GM10248 (cell line): ENCODE results near the gene HGFAC.

ENCODE experiments used
- CTCF ChIA-PET: fragments of 300-600 bp; sonication (Branson Sonifier 250); formaldehyde crosslinking; extraction: SDS; loops from one replicate; lab custom pipeline; 2021; ENCODE audit warnings: antibody characterized with exemption; lab: Yijun Ruan, JAX
- POLR2A ChIA-PET: fragments of 350-650 bp; sonication (Branson Sonifier 250); formaldehyde crosslinking; extraction: SDS; loops from one replicate; lab custom pipeline; 2020; ENCODE audit warnings: antibody characterized with exemption; lab: Yijun Ruan, JAX
- DNase-seq: peaks from one replicate; pipeline ENCODE4 v3.0.0; 2012; ENCODE audit errors: extremely low spot score
- CTCF ChIP-seq: IDR thresholded peaks from 2 replicates; pipeline ENCODE4 v1.5.1; 2012; ENCODE audit warnings: mild to moderate bottlenecking, low read depth; ENCODE audit errors: extremely low read depth, missing control alignments, control extremely low read depth

Gene HGFAC

DNA sequence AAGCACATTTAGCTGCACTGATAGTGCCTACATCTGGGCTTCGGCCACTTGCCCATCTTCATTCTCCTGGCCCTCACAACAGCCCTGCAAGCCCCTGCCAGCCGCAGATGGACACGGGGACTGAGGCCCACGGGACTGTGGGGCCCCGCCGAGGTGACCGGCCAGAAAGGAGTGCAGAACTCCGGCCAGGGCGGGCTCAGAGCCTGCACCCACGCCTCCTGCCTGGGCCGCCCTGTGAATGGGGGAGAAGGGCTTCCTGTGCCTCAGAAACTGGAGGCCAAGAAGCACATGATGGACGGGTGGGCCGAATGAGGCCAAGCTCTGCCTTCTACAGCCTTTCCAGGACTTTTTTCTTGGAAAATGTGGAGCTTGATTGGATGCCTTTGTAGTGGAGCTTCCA is 35.7 kb upstream of the HGFAC start:
- no peak for DNase-seq
- no peak for TF ChIP-seq CTCF
- POLR2A ChIA-PET = no interaction called here
- CTCF ChIA-PET = interaction anchor here (0.7 to 1.0 kb wide), 3 partner anchors 14 to 75 kb away, joined by 3 to 4 read pairs (median 3); no protein-coding TSS in a partner anchor

DNA sequence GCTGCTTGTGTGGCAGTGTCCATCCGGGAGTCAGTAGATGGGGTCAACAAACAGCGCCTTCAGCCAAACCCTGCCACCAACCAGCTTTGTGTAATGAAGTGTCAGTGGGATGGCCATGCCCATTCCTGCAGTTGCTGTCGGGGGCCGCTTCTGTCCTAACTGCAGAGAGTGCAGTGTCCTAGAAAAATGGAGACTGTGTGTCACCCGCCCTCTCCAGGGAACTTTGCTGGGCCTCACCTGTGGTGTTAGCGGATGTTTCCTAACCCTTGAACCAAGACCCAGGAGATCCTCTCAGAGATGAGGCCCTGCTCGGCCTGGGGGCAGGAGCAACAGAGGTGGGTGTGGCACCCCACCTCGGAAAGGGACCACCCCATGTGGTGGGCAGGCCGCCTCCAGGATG is 35.3 kb upstream of the HGFAC start:
- ChIA-PET POLR2A (no interaction called here), CTCF (interaction anchor here (0.7 to 1.0 kb wide), 3 partner anchors 14 to 74 kb away, joined by 3 to 4 read pairs (median 3); no protein-coding TSS in a partner anchor)
- TF ChIP-seq CTCF = no peak
- no peak for DNase-seq

DNA sequence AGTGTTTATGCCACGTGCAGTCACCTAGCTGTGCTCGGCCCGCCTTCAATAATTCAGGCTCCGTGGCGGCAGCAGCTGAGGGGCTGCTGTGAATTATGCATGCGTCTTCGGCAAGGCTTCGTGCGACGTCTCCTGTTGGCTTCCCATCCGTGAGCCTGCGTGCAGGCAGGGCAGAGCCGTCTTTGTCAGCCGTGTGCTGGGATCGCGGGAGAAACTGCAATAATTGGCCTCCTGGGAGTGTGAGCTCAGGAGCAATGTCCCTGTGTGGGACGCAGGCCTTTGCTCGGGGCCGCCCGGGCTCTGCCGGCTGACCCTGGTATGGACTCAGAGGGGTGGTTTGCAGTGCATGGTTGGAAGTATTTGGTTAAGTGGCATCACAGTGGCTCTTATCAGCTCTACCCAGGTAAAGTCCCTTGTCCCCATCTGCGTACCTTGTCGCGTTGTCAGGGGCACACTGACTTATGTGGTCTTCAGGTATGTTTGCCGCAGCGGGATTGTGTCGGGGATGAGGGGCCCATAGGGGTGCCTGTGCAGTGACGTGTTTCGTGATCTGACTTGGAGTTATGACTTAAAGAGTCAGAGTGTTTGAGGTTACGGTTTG is 34.5 kb upstream of the HGFAC start:
- ChIA-PET CTCF (interaction anchor here (0.8 kb wide), 1 partner anchor 17 kb away, joined by 3 read pairs; no protein-coding TSS in a partner anchor), POLR2A (no interaction called here)
- TF ChIP-seq CTCF = no peak
- no peak for DNase-seq

DNA sequence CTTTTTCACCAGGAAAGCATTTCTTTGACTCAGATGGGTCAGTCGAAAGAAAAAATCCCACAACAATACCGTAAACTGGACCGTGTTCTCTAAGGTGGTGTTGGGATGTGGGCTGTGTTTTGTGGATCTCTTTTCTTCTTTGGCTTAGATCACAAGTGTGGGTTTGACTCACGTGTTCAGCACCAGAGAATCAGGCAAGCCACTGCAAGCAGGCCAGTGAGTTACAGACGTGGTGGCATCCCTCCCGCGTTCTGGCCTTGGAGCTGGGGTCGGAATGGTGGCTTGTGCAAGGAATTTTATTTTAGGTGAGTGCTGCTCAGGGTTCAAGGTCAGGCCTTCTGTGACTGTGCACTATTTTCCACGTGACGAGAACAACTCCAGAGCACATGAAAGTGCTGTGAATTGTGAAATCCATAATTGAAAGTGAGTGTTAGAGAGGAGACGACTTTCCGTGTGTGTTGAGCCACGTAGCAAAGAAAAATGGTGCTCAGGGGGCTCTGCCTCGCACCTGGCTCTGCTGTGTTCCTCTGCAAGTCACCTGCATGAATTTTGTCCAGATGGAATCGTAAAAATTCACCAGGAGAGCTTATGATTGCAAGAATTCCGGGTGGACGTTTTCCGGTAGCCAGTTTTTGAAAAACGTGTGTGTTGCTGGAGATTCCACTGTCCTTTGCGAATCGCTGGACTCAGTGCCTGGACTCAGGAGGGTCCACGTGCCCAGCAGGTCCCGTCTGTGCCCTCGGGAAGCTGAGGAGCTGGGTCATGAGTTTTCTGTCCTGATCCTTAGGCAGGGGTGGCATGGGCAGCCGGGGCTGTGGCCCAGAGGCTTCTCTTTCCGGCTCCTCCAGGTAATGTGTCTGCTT is 33.6 kb upstream of the HGFAC start:
- no peak for TF ChIP-seq CTCF
- DNase-seq = no peak
- ChIA-PET POLR2A (no interaction called here), CTCF (no interaction called here)

GRCh38 chr4:3408793-3409330 is 32.9 kb upstream of the HGFAC start:
- DNase-seq = no peak
- no peak for TF ChIP-seq CTCF
- CTCF ChIA-PET = no interaction called here
- POLR2A ChIA-PET = no interaction called here

- ChIA-PET CTCF (interaction anchor here (0.9 kb wide), 1 partner anchor 22 kb away, joined by 3 read pairs; no protein-coding TSS in a partner anchor), POLR2A (no interaction called here)
- TF ChIP-seq CTCF = no peak
- DNase-seq = no peak
Observed at GRCh38 chr4:3409571-3410091, 32.1 kb upstream of the HGFAC start.
